Measurements from ENCODE around the gene CNGA2.
"Not testable (repeated sequence)": the region's sequence is repeated elsewhere in the genome, so short reads cannot be mapped to it uniquely, and the experiment has no call there.

Gene CNGA2

DNA sequence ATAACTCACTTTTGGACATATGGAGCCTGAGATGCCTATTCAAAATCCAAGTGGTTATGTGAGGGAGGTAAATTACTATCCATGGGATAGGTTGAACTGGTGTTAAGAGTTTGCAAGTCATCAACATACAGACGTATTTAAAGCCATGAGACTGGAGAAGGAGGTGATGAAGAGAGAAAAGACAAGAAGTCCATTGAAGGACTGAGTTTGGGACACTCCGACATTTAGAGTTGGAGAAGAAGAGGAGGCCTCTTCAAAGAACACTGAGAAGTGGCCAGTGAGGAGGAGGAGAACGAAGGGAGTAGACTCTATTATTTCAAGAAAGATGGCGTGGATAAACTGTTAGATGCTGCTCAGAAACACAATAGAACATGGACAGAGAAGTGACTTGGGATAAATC is at the start of gene CNGA2:
TSS of gene CNGA2 (plus strand) at position 301 of the 400 bp plus-strand sequence. CDS start 3,738 bp downstream, outside the sequence.
- DNase-seq, result no peak
- intact Hi-C loops (cut with DNase I), result no loop called here

DNA sequence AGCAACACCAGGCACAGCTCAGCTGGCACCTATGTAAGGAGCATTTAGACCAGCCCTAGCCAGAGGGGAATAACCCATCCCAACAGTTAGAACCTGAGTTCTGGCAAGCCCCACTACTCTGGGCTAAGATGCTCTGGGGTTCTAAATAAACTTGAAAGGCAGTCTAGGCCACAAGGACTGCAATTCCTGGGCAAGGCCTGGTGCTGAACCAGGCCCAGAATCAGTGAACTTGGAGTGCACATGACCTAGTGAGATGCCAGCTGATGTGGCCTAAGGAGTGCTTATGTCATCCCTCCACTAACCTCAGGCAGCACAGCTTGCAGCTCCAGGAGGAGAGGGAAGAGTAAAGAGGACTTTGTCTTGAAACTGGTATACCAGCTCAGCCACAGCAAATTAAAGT is 46.9 kb upstream of the CNGA2 start:
- intact Hi-C loops (cut with DNase I), result no loop called here

DNA sequence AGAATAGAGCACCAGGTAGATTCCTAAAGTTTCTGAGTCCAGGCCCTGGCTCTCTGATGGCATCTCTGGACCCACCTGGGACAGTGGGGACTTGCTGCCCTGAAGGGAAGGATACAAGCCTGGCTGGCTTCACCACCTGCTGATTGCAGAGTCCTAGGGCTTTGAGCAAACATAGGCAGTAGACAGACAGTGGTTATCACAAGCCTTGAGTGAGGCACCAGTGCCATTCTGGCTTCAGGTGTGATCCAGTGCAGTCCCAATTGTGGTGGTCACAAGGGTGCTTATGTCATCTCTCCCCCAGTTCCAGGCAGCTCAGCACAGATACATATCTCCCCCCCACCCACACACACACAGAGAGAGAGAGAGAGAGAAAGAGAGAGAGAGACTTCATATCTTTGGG is 45.9 kb upstream of the CNGA2 start:
- DNase-seq, result peak in 1 of 10 donors; percentile 5
- intact Hi-C loops (cut with DNase I), result no loop called here

More for the DNA sequence above, 46.9 kb upstream of the CNGA2 start:
- peak in 1 of 10 donors; percentile 9 for DNase-seq

DNA sequence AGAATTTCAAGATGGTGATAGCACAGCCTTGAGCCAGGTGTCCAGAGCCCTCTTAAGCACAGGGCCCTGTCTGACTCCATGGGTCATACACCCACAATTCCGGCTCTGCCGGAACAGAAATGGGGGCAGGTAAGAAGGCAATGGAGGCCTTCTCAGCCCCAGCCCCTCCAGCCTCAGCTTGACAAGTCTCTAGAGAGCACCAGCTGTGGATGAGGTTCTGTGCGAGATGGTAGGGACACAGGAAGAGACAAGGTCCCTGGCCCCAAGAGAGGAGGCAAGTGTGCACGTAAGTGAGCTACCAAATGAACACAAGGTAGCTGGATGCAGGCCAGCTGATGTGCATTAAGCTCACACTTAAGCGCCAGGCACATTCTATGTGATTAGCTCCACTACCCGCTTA is 41.7 kb upstream of the CNGA2 start:
- intact Hi-C loops (cut with DNase I), result no loop called here
- peak in 1 of 10 donors; percentile 40 for DNase-seq

DNA sequence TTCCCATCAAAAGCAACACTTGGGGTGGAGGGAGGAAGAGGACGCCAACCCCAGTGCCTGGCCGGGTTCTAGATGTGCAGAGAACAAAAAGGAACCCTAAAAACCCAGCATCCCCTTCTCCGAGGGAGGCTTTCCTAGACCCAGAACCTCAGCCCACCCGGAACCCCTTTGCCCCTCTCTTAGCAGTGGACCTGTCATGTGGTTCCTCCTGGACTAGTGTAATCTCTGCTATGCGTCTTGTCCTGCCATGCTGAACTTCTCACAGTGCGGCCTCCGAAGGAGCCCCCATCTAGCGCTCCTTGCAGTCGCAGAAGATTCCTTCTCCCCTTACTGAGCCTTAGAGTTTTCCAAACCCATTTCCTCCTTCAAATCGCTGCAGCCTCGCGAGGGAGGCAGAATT is 40.4 kb upstream of the CNGA2 start:
- intact Hi-C loops (cut with DNase I), result no loop called here
- DNase-seq, result peak in 1 of 10 donors; percentile 68

DNA sequence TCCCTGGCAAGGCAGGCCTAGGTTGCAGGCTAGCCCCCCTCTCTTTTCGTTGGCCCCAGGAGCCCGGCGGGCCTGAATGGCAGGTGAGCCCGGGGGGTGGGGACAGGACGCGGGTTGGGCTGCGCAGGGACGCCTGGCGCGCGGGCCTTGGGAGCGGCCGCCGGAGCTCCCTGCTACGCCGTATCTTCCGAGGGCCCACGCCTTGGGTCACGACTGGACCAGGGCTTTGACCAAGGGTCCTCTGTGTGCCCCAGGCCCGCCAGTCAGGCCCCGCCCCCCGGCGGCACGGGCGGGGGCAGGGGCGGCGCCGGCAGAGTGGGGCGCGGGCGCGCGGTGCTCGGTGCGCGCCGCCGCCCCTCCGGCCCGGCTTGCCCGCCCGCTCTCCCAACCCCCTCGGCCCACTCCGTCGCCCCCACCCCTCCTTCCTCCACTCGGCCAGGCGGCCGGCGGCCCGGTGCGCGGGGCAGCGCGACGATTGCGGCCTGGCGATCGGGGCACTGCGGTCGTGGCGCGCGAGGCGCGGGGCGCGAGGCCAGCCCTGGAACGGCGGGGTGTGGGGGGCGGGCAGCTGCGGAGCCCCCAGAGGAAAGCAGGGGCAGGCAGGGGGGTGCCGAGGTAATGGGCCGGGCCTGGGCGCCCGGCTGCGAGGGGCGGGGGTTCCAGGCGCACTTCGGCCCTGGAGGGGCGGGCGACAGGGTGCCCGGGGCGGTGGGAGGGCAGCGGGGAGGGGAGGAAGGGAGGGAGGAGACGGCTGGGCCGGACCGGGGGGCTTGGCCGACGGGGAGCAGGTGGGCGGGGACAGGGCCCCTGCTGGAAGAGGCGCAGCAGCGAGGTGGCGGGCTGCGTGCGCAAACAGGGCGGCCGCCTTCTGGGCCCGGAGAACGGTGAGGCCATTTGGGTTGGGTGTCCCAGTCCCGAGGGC is 39.6 kb upstream of the CNGA2 start, which contains the start of gene PRRG3:
TSS of gene PRRG3 (plus strand) at position 798 of the 922 bp plus-strand sequence. CDS start 3,357 bp downstream, outside the sequence.
- peak in 2 of 10 donors; percentile 80 to 87 for DNase-seq
- intact Hi-C loops (cut with DNase I), result no loop called here

DNA sequence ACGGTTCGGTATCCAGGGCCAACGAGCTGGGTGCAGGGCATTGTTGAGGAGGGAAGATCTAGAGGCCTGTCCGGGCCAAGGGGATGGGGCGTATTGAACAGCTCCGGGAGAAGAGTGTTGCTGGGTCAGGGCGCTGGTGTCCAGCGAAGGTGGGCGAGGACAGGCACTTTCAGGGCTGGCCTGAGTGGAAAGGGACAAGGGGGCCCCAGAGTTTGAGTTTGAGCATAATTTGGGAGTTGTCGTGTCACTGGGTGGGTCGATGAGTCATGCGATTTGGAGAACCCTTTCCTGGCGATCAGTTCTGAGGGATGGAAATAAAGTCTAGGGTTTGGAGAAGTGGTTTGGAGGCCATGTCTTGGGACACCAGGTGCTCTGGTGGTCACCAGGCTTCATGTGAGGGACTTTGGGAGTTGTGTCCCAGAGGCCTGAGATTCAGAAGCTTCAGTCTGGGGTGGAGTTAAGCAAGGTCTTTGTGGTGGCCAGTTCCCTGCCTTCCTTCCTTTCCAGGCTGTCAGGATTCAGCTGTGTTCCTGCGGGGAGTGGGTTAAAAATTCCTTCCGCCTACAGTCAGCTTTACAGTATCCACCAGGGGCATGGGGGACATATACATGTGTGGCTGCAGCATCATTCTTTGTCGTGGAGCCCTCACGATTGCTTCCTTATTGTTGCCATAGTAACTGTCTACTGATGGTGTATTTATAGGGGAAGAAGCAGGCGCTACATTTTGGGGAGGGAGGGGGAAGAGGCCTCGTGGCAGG is 38.8 kb upstream of the CNGA2 start:
- intact Hi-C loops (cut with DNase I), result no loop called here
- peak in 1 of 10 donors; percentile 35 for DNase-seq

DNA sequence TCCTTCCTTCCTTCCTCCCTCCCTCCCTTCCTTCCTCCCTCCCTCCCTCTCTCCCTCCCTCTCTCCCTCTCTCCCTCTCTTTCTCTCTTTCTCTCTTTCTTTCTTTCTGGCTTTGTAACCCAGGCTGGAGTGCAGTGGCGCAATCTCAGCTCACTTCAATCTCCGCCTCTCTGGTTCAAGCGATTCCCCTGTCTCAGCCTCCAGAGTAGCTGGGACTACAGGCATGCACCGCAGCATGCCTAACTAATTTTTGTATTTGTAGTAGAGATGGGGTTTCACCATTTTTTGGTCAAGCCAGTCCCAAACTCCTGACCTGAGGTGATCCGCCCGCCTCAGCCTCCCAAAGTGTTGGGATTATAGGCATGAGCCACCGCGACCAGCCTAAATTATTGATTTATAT is 37.5 kb upstream of the CNGA2 start:
- DNase-seq; intact Hi-C loops (cut with DNase I): not testable (repeated sequence)

DNA sequence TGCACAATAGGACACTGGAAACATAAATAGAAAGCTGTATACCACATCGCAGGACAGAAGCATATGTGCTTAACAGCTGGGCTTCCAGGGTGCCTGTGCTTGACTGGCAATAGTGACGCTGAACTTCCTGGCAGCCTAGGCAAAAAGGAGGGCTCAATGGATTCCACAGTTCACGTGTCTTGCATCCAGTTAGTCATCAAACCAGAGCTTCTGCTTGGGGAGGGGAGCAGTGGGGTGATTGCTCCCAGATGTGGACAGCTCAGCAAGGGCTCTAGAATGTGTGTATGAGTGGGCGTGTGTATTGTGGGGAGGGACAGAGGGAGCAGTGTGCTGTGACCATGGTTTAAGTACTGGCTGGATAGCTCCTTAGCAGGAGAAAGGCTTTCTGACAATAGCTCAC is 37.0 kb upstream of the CNGA2 start:
- no peak for DNase-seq
- intact Hi-C loops (cut with DNase I), result no loop called here

DNA sequence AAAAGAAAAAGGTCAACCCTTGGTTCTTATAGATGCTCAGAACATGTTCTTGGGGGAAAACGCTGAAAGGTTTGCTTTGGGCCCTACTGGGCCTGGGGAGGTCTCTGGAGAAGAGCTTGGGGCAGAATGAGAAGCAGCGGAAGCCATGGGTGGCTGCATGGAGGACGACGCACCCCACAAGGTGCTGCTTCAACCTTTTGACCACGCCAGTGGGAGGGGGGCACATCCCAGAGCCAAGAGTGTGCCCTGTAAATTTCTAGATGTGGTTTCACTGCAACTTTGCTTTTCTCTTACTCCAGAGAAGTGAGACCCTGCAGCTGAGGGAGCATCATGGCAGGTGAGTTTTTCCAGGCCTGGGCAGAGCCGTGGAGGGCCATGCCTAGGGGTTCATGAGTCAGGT is 36.1 kb upstream of the CNGA2 start:
- no peak for DNase-seq
- intact Hi-C loops (cut with DNase I), result no loop called here

DNA sequence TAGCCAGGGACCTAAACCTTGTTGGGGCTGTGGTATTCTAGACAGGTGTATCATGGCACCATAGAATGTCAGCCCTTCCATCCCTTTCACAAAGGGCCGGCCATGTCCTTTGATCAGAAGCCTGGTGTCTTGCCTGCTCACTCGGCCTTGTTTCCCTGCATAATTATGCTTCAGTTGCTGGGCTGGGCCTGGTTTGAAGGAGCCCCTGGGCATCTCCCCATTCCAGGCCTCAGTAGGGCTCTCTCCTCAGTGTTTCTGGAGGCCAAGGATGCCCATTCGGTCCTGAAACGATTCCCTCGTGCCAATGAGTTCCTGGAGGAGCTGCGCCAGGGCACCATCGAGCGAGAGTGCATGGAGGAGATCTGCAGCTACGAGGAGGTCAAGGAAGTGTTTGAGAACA is 34.8 kb upstream of the CNGA2 start:
- peak in 1 of 10 donors; percentile 35 for DNase-seq
- intact Hi-C loops (cut with DNase I), result no loop called here

DNA sequence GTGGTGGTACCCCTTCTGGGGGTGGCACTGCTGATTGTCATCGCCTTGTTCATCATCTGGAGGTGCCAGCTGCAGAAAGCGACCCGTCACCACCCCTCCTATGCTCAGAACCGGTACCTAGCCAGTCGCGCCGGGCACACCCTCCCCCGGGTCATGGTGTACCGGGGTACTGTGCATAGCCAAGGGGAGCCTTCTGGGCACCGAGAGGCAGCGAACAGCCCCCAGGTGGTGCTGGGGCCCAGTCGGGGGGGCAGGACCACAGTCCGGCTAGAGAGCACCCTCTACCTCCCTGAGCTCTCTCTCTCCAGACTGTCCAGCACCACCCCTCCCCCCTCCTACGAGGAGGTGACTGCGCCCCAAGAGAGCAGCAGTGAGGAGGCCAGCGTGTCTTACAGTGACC is 34.0 kb upstream of the CNGA2 start:
- DNase-seq, result peak in 1 of 10 donors; percentile 53
- intact Hi-C loops (cut with DNase I), result no loop called here

DNA sequence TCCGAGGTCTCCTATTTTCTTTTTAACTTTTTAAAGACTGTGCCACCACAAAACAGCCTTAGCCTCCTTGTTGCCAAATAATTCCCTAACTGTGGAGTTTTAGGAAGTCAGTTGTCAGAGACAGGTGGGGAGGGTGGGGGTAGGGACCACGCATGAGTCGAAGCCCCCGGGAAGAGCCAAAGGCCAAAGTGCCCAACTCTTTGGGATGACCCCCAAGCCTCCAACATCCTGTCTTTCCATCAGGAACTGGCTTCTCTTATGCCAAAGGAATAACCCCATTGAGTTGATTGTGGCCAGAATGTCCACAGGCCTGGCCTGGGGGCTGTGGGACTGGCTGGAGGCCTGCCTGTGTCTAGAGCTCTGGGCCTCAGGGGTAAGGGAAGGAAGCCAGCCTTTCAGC is 33.5 kb upstream of the CNGA2 start:
- intact Hi-C loops (cut with DNase I), result no loop called here
- DNase-seq, result peak in 1 of 10 donors; percentile 62

DNA sequence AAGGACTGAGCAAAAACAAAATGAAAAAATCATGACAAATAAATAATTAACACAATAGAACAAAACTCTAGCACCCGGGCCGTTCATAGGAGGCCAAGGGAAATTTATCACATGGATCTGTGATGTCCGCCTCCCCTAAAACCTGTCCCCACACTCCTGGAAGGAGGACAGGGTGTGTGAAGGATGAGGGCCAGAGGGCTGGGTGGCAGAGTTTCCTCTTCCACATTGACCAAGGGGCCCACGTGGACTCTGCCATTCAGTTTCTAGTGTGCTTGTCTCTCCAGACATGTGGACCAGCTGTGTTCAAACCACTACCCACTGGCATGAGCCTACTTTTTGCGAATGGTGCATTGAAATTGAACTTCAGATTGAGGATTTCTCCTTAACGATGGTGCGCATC is 33.0 kb upstream of the CNGA2 start:
- intact Hi-C loops (cut with DNase I), result no loop called here
- no peak for DNase-seq

DNA sequence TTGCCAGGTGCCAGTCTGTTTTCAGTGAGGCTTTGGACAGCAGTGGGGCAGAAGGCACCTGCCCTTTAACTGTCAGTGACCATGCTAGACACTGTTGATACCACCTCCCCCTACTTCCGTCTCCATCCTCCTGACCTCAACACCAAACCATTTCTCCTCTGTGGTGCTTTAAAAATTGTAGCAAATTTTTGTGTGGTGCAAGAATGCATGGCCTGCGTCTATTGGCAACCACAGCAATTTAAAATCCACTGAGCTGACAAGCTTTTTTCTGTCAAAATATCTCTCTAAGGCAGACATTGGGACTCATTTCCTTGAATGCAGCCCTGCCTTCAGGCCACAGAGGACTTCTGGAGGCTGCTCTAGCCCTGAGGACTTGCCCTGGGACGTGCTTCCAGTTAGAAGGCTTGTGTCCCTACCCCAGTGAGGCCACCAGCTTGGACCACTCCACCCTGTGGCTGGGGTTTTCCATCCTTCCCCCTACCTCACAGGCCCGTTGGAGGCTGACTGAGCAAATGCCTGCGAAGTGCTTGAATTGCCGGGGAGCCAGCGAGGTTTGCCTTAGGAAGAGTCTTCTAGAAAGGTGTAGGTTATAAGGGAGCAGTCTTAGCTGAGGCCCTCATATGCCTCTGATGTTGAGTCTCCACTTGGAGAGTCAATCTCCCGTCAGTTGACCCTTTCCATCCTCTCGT is 32.4 kb upstream of the CNGA2 start:
- peak in 2 of 10 donors; percentile 15 to 53 for DNase-seq
- intact Hi-C loops (cut with DNase I), result no loop called here

DNA sequence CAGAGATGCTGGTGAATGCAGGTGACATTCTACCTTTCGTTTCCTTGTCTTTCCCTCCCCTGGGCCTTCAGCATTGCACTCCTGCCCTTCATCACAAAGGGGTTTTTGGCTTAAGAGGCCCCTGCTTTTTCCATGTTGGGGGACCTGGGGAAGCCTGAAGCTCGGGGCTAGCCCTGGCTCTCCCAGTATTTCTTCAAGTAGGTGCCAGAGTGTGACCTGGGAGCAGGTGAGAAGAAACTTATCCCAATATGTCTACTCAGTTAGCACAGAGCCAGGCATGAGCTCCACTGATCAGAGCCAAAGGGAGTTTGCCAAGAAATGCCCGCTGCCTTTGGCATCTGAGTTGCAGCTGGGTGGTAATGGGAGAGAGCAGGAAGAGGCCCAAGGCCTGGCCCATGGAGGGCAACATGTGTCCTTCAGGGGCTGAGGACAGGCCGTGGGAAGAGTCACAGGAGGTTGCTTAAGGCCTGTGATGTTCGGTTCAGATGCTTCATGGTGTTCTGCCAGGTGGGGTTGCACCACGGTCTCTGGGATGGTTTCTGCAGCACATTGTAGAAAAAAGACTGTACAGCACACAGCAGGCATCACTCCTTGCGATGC is 31.7 kb upstream of the CNGA2 start:
- DNase-seq, result peak in 1 of 10 donors; percentile 19

DNA sequence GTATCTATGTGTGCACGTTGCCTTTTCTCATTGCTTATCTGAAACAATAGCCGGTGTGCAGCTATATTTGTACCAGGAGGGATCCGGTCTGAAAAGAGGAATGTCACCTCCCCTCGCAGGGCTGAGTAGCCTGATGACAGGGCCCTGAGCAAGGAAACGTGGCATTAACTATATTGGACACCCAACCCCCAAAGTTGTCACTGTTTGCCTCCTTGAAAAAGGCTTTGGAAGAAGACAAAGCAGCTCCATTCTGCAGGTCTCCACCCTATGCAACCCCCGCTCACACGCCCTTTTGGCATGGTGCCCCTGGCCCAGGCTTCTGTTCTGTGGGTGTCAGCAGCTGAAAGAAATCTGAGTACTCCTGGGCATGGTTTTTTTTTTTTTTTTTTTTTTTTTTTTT is 31.1 kb upstream of the CNGA2 start:
- DNase-seq, result peak in 1 of 10 donors; percentile 70
- intact Hi-C loops (cut with DNase I), result no loop called here

More for the DNA sequence above, 31.7 kb upstream of the CNGA2 start:
- intact Hi-C loops (cut with DNase I), result no loop called here

DNA sequence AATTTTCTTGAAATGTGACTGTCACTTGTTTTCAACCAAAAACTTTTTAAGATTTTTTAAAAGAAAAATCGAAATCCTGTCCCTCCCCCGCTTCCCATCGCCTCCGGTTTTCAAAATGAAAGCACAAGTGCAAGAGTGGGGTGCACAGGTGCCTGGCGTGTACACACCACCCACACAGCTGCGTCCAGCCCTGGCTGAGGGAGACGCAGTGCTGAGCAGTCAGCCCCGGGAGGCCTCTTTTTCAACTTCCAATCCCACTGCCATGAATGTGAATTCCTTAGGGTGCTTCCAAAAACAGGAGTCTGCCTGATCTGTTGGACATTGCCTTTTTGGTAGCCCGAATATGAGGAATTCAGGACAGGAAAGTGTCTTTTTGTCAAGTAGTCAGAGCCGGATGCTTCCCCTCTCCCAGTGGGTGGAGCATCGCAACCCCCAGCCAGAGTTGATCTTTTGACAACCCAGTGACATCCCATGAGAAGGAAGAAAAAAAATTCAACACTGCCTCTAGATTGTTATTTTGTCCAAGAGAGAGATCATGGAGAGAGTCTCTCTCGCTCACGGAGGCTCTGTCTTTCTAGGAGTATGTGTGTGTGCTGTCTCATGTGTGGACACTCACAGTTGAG is 30.4 kb upstream of the CNGA2 start:
- intact Hi-C loops (cut with DNase I), result no loop called here
- DNase-seq, result peak in 2 of 10 donors; percentile 5 to 64

DNA sequence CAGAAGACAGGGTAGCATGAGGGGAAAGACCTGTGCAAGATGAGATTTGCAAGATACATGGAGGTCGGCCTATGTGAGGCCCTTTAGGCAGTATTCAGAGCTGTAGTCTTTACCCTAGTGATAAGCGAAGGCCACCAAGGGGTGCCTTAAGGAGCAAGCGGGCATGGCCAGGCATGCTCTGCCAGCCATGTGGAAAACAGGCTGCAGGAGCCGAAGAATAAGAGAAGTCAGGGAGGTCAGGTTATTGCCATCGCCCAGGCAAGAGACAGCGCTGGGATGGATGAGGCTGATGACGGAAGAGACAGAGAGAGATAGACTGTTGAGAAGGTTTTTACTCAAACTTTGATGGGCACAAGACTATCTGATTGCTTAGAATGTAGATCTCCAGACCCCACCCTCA is 25.7 kb upstream of the CNGA2 start:
- intact Hi-C loops (cut with DNase I), result no loop called here
- no peak for DNase-seq

DNA sequence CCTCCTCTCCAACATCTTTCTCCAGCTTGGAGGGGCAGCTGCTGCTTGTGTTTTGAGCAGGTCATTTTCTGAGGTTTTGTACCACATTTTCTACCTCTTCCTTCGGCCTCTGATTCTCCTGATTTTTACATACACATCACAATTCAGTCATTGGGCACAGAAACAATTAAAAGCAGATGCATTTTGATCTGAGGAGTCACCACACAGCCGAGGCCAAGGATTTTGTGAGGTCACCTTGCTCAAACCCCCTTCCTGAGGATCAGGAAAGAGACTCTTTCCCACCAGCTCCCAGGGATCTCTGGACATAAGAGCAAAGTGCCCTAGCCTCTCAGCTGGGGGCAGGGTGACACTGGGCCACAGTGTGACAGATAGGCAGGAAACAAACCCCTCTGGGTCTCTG is 24.1 kb upstream of the CNGA2 start:
- intact Hi-C loops (cut with DNase I), result no loop called here
- DNase-seq, result no peak
